ENCODE results near the gene PAX2.

Gene PAX2

GRCh38 chr10:100759331-100759730 is 13.9 kb downstream of the PAX2 start:
- DNase-seq (ENCODE audit: low read depth in 1 of 2, low spot score in 1 of 2), result no peak
- no peak for TF ChIP-seq SPI1 (IDR thresholded peaks at IDR 0.05; ENCODE audit: borderline replicate concordance, low read depth)
- TF ChIP-seq GABPA (IDR thresholded peaks at IDR 0.05; ENCODE audit: low read depth), result no peak
- TF ChIP-seq, protein P1, sequence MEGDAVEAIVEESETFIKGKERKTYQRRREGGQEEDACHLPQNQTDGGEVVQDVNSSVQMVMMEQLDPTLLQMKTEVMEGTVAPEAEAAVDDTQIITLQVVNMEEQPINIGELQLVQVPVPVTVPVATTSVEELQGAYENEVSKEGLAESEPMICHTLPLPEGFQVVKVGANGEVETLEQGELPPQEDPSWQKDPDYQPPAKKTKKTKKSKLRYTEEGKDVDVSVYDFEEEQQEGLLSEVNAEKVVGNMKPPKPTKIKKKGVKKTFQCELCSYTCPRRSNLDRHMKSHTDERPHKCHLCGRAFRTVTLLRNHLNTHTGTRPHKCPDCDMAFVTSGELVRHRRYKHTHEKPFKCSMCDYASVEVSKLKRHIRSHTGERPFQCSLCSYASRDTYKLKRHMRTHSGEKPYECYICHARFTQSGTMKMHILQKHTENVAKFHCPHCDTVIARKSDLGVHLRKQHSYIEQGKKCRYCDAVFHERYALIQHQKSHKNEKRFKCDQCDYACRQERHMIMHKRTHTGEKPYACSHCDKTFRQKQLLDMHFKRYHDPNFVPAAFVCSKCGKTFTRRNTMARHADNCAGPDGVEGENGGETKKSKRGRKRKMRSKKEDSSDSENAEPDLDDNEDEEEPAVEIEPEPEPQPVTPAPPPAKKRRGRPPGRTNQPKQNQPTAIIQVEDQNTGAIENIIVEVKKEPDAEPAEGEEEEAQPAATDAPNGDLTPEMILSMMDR (IDR thresholded peaks at IDR 0.05; ENCODE audit: insufficient read depth, low read length), result no peak
- TF ChIP-seq, protein P2, sequence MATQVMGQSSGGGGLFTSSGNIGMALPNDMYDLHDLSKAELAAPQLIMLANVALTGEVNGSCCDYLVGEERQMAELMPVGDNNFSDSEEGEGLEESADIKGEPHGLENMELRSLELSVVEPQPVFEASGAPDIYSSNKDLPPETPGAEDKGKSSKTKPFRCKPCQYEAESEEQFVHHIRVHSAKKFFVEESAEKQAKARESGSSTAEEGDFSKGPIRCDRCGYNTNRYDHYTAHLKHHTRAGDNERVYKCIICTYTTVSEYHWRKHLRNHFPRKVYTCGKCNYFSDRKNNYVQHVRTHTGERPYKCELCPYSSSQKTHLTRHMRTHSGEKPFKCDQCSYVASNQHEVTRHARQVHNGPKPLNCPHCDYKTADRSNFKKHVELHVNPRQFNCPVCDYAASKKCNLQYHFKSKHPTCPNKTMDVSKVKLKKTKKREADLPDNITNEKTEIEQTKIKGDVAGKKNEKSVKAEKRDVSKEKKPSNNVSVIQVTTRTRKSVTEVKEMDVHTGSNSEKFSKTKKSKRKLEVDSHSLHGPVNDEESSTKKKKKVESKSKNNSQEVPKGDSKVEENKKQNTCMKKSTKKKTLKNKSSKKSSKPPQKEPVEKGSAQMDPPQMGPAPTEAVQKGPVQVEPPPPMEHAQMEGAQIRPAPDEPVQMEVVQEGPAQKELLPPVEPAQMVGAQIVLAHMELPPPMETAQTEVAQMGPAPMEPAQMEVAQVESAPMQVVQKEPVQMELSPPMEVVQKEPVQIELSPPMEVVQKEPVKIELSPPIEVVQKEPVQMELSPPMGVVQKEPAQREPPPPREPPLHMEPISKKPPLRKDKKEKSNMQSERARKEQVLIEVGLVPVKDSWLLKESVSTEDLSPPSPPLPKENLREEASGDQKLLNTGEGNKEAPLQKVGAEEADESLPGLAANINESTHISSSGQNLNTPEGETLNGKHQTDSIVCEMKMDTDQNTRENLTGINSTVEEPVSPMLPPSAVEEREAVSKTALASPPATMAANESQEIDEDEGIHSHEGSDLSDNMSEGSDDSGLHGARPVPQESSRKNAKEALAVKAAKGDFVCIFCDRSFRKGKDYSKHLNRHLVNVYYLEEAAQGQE (IDR thresholded peaks at IDR 0.05; ENCODE audit: insufficient replicate concordance, low read depth), result no peak
- no peak for TF ChIP-seq POLR2AphosphoS5 (IDR thresholded peaks at IDR 0.05; ENCODE audit: low read depth)
- Histone ChIP-seq H3K4me3 (replicated peaks; ENCODE audit: insufficient read depth, low read length) (no peak overlapping the region), H3K27me3 (ENCODE audit: insufficient read depth, poor library complexity, severe bottlenecking) (peaks cover 36% of the 10 kb centered on the region), H3K27ac (replicated peaks) (no peak overlapping the region)

DNA sequence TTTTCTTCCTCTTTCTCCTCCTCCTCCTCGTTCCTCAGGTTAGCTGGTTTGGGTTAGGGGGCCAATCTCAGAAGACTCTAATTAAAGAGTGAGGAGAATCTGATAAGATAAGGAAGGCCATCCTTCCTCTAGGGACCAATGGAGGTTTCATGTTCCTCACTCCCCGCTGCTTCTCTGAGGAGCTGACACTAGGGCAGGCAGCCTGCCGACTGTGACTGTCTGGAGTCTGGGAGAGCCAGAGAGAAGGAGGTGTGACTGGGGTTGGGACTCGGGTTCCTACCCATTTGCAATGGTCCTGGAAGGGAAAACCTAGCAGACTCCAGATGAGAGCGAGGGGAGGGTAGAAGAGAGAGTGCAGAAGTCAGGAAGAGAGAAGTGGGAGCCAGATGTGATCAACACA is 15.3 kb downstream of the PAX2 start:
- TF ChIP-seq POLR2AphosphoS5 (IDR thresholded peaks at IDR 0.05; ENCODE audit: low read depth), result no peak
- H3K27ac ChIP-seq (replicated peaks), result no peak overlapping the region
- H3K4me3 ChIP-seq (replicated peaks; ENCODE audit: insufficient read depth, low read length), result no peak overlapping the region
- DNase-seq (ENCODE audit: low read depth in 1 of 2, low spot score in 1 of 2), result no peak
- H3K27me3 ChIP-seq (ENCODE audit: insufficient read depth, poor library complexity, severe bottlenecking), result peaks cover 30% of the 10 kb centered on the region

- Histone ChIP-seq H3K27ac (replicated peaks) (no peak overlapping the region), H3K4me3 (replicated peaks; ENCODE audit: insufficient read depth, low read length) (no peak overlapping the region), H3K27me3 (ENCODE audit: insufficient read depth, poor library complexity, severe bottlenecking) (peaks cover 28% of the 10 kb centered on the region)
- TF ChIP-seq POLR2AphosphoS5 (IDR thresholded peaks at IDR 0.05; ENCODE audit: low read depth) (no peak), SPI1 (IDR thresholded peaks at IDR 0.05; ENCODE audit: borderline replicate concordance, low read depth) (no peak), GABPA (IDR thresholded peaks at IDR 0.05; ENCODE audit: low read depth) (no peak)
- TF ChIP-seq, protein P2 (IDR thresholded peaks at IDR 0.05; ENCODE audit: insufficient replicate concordance, low read depth), result no peak
- TF ChIP-seq, protein P1 (IDR thresholded peaks at IDR 0.05; ENCODE audit: insufficient read depth, low read length), result no peak
- no peak for DNase-seq (ENCODE audit: low read depth in 1 of 2, low spot score in 1 of 2)
These were observed 15.8 kb downstream of the PAX2 start for GRCh38 chr10:100761191-100761590.

DNA sequence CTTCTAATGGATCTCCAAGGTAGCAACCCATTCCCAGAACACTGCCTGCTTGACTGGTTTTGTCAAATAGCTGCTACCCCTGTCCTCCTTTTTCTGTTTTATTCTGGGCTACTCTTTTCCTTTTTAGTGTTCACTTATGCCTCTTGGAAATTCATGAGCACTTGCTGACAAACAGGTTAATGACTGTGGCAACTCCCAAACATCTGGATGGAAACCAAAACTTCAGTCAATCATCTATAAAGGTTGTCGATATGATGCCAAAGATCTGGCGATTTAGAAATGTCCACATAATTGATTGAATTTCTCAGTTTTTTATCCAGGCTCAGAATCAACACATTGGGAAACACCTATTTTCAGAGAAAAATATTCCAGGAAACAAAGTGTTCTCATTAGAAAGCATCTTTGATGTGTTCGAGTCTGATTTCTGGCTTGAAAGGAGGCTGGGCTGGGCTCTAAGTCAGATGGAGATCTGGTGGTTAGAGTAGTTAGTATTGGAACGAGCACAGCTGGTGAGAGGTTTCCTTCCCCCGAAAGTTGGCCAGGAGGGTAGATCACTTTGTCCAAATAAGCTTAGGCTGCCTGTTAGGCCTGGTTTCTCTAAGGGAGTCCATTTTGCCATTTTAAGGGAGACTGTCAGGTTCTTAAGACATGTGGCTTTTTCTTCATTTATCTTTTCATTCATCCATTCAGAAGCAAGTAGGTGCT is 17.8 kb downstream of the PAX2 start:
- no peak overlapping the region for H3K4me3 ChIP-seq (replicated peaks; ENCODE audit: insufficient read depth, low read length)
- peaks cover 25% of the 10 kb centered on the region for H3K27me3 ChIP-seq (ENCODE audit: insufficient read depth, poor library complexity, severe bottlenecking)
- DNase-seq (ENCODE audit: low read depth in 1 of 2, low spot score in 1 of 2), result no peak
- TF ChIP-seq, protein P1 (IDR thresholded peaks at IDR 0.05; ENCODE audit: insufficient read depth, low read length), result no peak
- TF ChIP-seq POLR2AphosphoS5 (IDR thresholded peaks at IDR 0.05; ENCODE audit: low read depth), result no peak
- TF ChIP-seq SPI1 (IDR thresholded peaks at IDR 0.05; ENCODE audit: borderline replicate concordance, low read depth), result no peak
- TF ChIP-seq, protein P2 (IDR thresholded peaks at IDR 0.05; ENCODE audit: insufficient replicate concordance, low read depth), result no peak
- no peak for TF ChIP-seq GABPA (IDR thresholded peaks at IDR 0.05; ENCODE audit: low read depth)
- H3K27ac ChIP-seq (replicated peaks), result no peak overlapping the region
